HepG2 (cell line): Measurements from ENCODE around the gene ABCB8. TPM values are rescaled to one million over a fixed set of nuclear protein-coding genes. Genes with fewer than 3 reads are reported as not detected.

Experiments
- ATAC-seq: fragments of 200-7000 bp; cut with Tn5 transposase; 3 replicates; pipeline ENCODE4 v1.9.1; 2020; ENCODE audit warnings: mild to moderate bottlenecking, moderate library complexity
- BruUV-seq: library from RNA; stranded (reverse); fragments of 400-500 nt; replicated peaks from 2 replicates; lab custom pipeline; 2021; lab: Mats Ljungman, UMichigan
- CTCF ChIA-PET: fragments of 300-600 bp; formaldehyde crosslinking; extraction: SDS; loops from one replicate; lab custom pipeline; 2021; ENCODE audit warnings: low total read pairs, inconsistent platforms, low intra/inter-chr PET ratio; lab: Yijun Ruan, JAX
- POLR2A ChIA-PET: fragments of 350-600 bp; sonication (Branson Sonifier 250); formaldehyde crosslinking; loops from one replicate; lab custom pipeline; 2020; ENCODE audit warnings: antibody characterized with exemption, inconsistent platforms; lab: Yijun Ruan, JAX
- DNase-seq: peaks from one replicate; pipeline ENCODE4 v3.0.0-alpha.2; 2015; ENCODE audit warnings: low spot score
- FAIRE-seq: peaks from 3 replicates; lab custom pipeline; 2011; peaks lifted over from hg19 to GRCh38; lab: Jason Lieb, UNC
- H2AFZ ChIP-seq: one replicate; pipeline ENCODE4 v1.6.1; 2011; ENCODE audit warnings: low read length, inconsistent platforms
- H3K27ac ChIP-seq: fragments of 300-600 bp; 3 replicates; pipeline ENCODE4 v1.8.0; 2011; ENCODE audit warnings: mixed run types, mild to moderate bottlenecking, mixed read lengths, low read length, inconsistent platforms; ENCODE audit not compliant: insufficient read depth; ENCODE audit errors: extremely low read length
- H3K27me3 ChIP-seq, 2 experiments: fragments of 200-600 bp in 1 of 2; 2 replicates in 1 of 2; 3 replicates in 1 of 2; pipeline versions ENCODE4 v1.6.0 to v1.8.0; 2011; ENCODE audit warnings: low read length in 2 of 2, mild to moderate bottlenecking in 2 of 2, moderate library complexity in 2 of 2, inconsistent platforms in 1 of 2; ENCODE audit not compliant: insufficient read depth in 2 of 2, control insufficient read depth in 1 of 2
- H3K36me3 ChIP-seq, 2 experiments: fragments of 200-600 bp in 1 of 2; replicated peaks in 1 of 2; 2 replicates in 1 of 2; 3 replicates in 1 of 2; pipeline versions ENCODE4 v1.5.1 to v1.8.0; 2011; ENCODE audit warnings: low read length in 2 of 2, inconsistent platforms in 1 of 2; ENCODE audit not compliant: insufficient read depth in 2 of 2, control insufficient read depth in 1 of 2
- H3K4me1 ChIP-seq: 2 replicates; pipeline ENCODE4 v1.5.1; 2012; ENCODE audit warnings: low read length, inconsistent platforms; ENCODE audit not compliant: insufficient read depth
- H3K4me2 ChIP-seq: 2 replicates; pipeline ENCODE4 v1.6.0; 2011; ENCODE audit warnings: low read depth, low read length, inconsistent platforms
- H3K4me3 ChIP-seq, 3 experiments: fragments of 200-600 bp in 1 of 3; sonication (generic), shearing (Covaris generic) in 1 of 3; replicated peaks in 1 of 3; 2 replicates each; pipeline ENCODE4 v1.5.1; 2011 to 2016; ENCODE audit warnings: low read length in 3 of 3, inconsistent platforms in 2 of 3, low read depth in 2 of 3, mild to moderate bottlenecking in 2 of 3, control low read depth in 1 of 3, mixed read lengths in 1 of 3; ENCODE audit not compliant: insufficient read depth in 1 of 3
- H3K79me2 ChIP-seq: one replicate; pipeline ENCODE4 v1.6.1; 2011; ENCODE audit warnings: low read length, inconsistent platforms; ENCODE audit not compliant: insufficient read depth
- H3K9ac ChIP-seq: 2 replicates; pipeline ENCODE4 v1.6.0; 2011; ENCODE audit warnings: mild to moderate bottlenecking, low read depth, low read length, inconsistent platforms; ENCODE audit not compliant: insufficient read depth
- H3K9me3 ChIP-seq: 2 replicates; pipeline ENCODE4 v1.5.1; 2012; ENCODE audit warnings: mild to moderate bottlenecking, low read length
- H4K20me1 ChIP-seq: 2 replicates; pipeline ENCODE4 v1.6.0; 2011; ENCODE audit warnings: inconsistent platforms, mild to moderate bottlenecking, low read length, moderate library complexity; ENCODE audit not compliant: insufficient read depth
- FOXA3 ChIP-seq: IDR thresholded peaks from 2 replicates; pipeline ENCODE4 v1.6.1; 2016; ENCODE audit warnings: missing genetic modification reagents, missing compliant biosample characterization
- MAFK ChIP-seq, 2 experiments: IDR thresholded peaks in 1 of 2; conservative IDR thresholded peaks in 1 of 2; 2 replicates each; pipeline ENCODE4 v1.6.1; 2011; ENCODE audit warnings: improper control_type of control experiment in 2 of 2, low read length in 2 of 2
- SP4 ChIP-seq: sonication (generic); formaldehyde crosslinking; IDR thresholded peaks from 2 replicates; pipeline ENCODE4 v1.8.1; 2023; ENCODE audit warnings: mild to moderate bottlenecking, missing genetic modification reagents
- ZNF136 ChIP-seq: sonication (generic); formaldehyde crosslinking; IDR thresholded peaks from 2 replicates; pipeline ENCODE4 v1.8.1; 2022; ENCODE audit warnings: low read depth, mild to moderate bottlenecking, moderate library complexity, missing genetic modification reagents
- ZNF512B ChIP-seq: sonication (generic); formaldehyde crosslinking; IDR thresholded peaks from 2 replicates; pipeline ENCODE4 v1.5.1; 2020; ENCODE audit warnings: missing genetic modification reagents, mild to moderate bottlenecking, borderline replicate concordance
- ZNF558 ChIP-seq: sonication (generic); formaldehyde crosslinking; IDR thresholded peaks from 2 replicates; pipeline ENCODE4 v1.9.0; 2022; ENCODE audit warnings: mild to moderate bottlenecking, missing genetic modification reagents, borderline replicate concordance
- ZNF687 ChIP-seq: sonication (generic); formaldehyde crosslinking; IDR thresholded peaks from 2 replicates; pipeline ENCODE4 v1.5.1; 2020; ENCODE audit warnings: mild to moderate bottlenecking, missing genetic modification reagents, moderate library complexity
- WGBS: methylation state at CpG from one replicate; pipeline ENCODE4 v1.1.6; 2017; ENCODE audit warnings: low lambda C conversion rate; 5-methylcytosine and 5-hydroxymethylcytosine counted together
- in situ Hi-C: cut with HindIII; loops from 2 replicates; pipeline ENCODE4 v1.10.0; 2017; ENCODE audit warnings: low pct_unique_long_range_greater_than_20kb; ENCODE audit not compliant: extremely low pct_ligation_motif_present
- intact Hi-C: fragments of 100-400 bp; cut with micrococcal nuclease; formaldehyde crosslinking; loops from one replicate; pipeline ENCODE4 v1.10.0; 2022; ENCODE audit not compliant: unreplicated experiment
- polyA plus RNA-seq, 8 experiments: library from polyadenylated mRNA; depleted of rRNA in 3 of 8; stranded (reverse) in 7 of 8; unstranded in 1 of 8; fragments of >200 nt; fragmentation: Illumina TruSeq in 4 of 8; extraction: Trizol in 4 of 8; gene quantifications; 2 replicates each; pipeline versions ENCODE4 v1.2.1 to v1.2.3, GENCODE V29; 2011 to 2016; ENCODE audit warnings: low read depth in 4 of 8, missing spikeins in 1 of 8, mixed read lengths in 1 of 8; ENCODE audit not compliant: insufficient read depth in 1 of 8
- total RNA-seq, 5 experiments: library from RNA; depleted of rRNA; stranded (reverse); fragments of >200 nt; fragmentation: Illumina TruSeq; extraction: Trizol; gene quantifications; 2 replicates each; pipeline ENCODE4 v1.2.3, GENCODE V29; 2016; ENCODE audit warnings: low read depth in 1 of 5

The ABCB8 gene
- total and polyA plus RNA-seq, 2 of the 13 experiments (the other 11 are each of a cell fraction or from before 2014, with no cell fraction given): 6.6 to 16.7 TPM

GRCh38 chr7:151011097-151011409 lies 17.2 kb upstream of the ABCB8 start:
- Histone ChIP-seq H3K4me2 (peak overlapping the region; percentile 98), H2AFZ (peak overlapping the region; percentile 23), H3K36me3 (no peaks in the 10 kb centered on the region; a peak in 1 of 5 replicates), H4K20me1 (no peaks in the 10 kb centered on the region), H3K4me1 (peaks cover 72% of the 10 kb centered on the region), H3K79me2 (no peaks in the 10 kb centered on the region), H3K27me3 (no peaks in the 10 kb centered on the region; a peak in 1 of 5 replicates), H3K27ac (peak overlapping the region; percentile 55), H3K4me3 (peak overlapping the region; percentile 62 to 77 (median 76); a peak in 5 of 6 replicates), H3K9ac (peak overlapping the region; percentile 64), H3K9me3 (no peaks in the 10 kb centered on the region)
- in situ Hi-C loops (no loop called here), intact Hi-C loops (no loop called here)
- ChIA-PET CTCF (no interaction called here), POLR2A (interaction anchor here (1.0 to 5.2 kb wide), 4 partner anchors 13 to 643 kb away, joined by 3 to 31 read pairs (median 16); partner anchors contain the start of genes ABCB8, ATG9B and REPIN1)
- TF ChIP-seq FOXA3 (CRISPR knock-in tag) (no peak), ZNF512B (CRISPR knock-in tag) (no peak), ZNF558 (CRISPR knock-in tag) (0 out of 2 replicates have a peak, but pooled peaks have one; percentile 18), ZNF687 (CRISPR knock-in tag) (peak; percentile 19), ZNF136 (CRISPR knock-in tag) (no peak), MAFK (conservative IDR thresholded peaks at IDR 0.05 in 1 of 2, IDR thresholded peaks at IDR 0.05 in 1 of 2; ENCODE audit: low read length in 2 of 2) (no peak), SP4 (0 out of 2 replicates have a peak, but pooled peaks have one; percentile 10)
- WGBS: 14% methylated on average over 1 of the region's 1 CpG
- BruUV-seq: no TSS peak
- ATAC-seq: no peak
- no peak for DNase-seq
- FAIRE-seq: peak; percentile 36
